Measurements from ENCODE around the gene ABHD1.
"Not testable (repeated sequence)": the region's sequence is repeated elsewhere in the genome, so short reads cannot be mapped to it uniquely, and the experiment has no call there.

ABHD1 gene

GRCh38 chr2:27123302-27124150 lies at the start of gene ABHD1:
TSS of gene ABHD1 (plus strand) at chr2:27123815. CDS start at chr2:27123949, 134 bp downstream.
- no peak for DNase-seq

- DNase-seq, result peak; percentile 20
These were observed 48.7 kb upstream of the ABHD1 start for GRCh38 chr2:27074738-27075565.

DNA sequence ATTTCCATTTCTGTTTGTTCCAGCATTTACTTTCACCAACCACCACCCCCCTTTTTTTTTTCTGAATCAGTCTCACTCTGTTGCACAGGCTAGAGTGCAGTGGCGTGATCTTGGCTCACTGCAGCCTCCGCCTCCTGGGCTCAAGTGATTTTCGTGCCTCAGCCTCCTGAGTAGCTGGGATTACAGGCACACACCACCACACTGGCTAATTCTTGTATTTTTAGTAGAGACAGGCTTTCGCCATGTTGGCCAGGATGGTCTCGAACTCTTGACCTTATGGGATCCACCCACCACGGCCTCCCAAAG lies 48.1 kb upstream of the ABHD1 start:
- not testable (repeated sequence) for DNase-seq

GRCh38 chr2:27076323-27076722 lies 47.3 kb upstream of the ABHD1 start:
- DNase-seq, result no peak

- no peak for DNase-seq
These were observed 46.4 kb upstream of the ABHD1 start for GRCh38 chr2:27077231-27077630.

- DNase-seq, result no peak
These were observed 45.1 kb upstream of the ABHD1 start, which contains the start of gene EMILIN1 for GRCh38 chr2:27078267-27079194. TSS of gene EMILIN1 (plus strand) at chr2:27078615. CDS start at chr2:27079066, 451 bp downstream.

- no peak for DNase-seq
These were observed 44.1 kb upstream of the ABHD1 start for GRCh38 chr2:27079233-27080139.

DNA sequence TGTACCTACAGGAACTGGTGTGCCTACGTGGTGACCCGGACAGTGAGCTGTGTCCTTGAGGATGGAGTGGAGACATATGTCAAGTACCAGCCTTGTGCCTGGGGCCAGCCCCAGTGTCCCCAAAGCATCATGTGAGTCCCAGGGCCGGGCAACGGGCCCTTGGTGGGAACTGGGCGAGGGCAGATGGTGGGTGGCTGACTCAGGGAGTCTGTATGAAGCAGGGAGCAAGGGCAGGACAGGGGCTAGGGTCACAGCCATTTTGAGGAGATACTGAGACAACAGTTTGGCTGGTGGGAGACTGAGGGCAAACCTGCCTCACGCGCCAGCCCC lies 43.5 kb upstream of the ABHD1 start:
- DNase-seq, result no peak

DNA sequence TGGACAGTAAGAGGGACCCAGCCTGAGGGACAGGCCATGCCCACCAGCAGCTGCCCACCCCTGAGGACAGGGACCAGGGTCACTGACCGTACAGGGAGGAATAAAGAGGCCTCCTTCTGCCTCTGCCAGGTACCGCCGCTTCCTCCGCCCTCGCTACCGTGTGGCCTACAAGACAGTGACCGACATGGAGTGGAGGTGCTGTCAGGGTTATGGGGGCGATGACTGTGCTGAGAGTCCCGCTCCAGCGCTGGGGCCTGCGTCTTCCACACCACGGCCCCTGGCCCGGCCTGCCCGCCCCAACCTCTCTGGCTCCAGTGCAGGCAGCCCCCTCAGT lies 43.0 kb upstream of the ABHD1 start:
- DNase-seq, result no peak

- no peak for DNase-seq
These were observed 41.4 kb upstream of the ABHD1 start for GRCh38 chr2:27081984-27082772.

- DNase-seq, result no peak
These were observed 40.7 kb upstream of the ABHD1 start for GRCh38 chr2:27082773-27083409.

DNA sequence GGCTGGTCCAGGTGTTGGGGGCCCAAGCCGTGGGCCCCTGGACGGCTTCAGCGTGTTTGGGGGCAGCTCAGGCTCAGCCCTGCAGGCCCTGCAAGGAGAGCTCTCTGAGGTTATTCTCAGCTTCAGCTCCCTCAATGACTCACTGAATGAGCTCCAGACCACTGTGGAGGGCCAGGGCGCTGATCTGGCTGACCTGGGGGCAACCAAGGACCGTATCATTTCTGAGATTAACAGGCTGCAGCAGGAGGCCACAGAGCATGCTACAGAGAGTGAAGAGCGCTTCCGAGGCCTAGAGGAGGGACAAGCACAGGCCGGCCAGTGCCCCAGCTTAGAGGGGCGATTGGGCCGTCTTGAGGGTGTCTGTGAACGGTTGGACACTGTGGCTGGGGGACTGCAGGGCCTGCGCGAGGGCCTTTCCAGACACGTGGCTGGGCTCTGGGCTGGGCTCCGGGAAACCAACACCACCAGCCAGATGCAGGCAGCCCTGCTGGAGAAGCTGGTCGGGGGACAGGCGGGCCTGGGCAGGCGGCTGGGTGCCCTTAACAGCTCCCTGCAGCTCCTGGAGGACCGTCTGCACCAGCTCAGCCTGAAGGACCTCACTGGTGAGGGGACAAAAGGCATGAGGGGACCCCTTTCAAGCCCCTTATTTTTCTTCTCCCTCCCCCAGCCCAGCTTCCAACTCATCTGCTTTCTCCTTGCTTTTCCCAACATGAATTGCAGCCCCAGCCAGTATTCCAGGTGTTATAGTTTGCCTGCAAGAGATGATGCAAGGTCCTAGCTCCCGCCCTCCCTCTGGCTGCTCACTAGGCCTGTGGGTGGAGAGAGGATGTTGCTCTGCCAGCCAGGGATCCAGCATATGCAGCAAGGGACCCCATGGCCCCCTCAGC lies 40.0 kb upstream of the ABHD1 start:
- DNase-seq, result no peak

GRCh38 chr2:27084297-27085061 lies 39.1 kb upstream of the ABHD1 start:
- DNase-seq, result no peak

GRCh38 chr2:27085062-27085672 lies 38.4 kb upstream of the ABHD1 start:
- DNase-seq, result no peak

DNA sequence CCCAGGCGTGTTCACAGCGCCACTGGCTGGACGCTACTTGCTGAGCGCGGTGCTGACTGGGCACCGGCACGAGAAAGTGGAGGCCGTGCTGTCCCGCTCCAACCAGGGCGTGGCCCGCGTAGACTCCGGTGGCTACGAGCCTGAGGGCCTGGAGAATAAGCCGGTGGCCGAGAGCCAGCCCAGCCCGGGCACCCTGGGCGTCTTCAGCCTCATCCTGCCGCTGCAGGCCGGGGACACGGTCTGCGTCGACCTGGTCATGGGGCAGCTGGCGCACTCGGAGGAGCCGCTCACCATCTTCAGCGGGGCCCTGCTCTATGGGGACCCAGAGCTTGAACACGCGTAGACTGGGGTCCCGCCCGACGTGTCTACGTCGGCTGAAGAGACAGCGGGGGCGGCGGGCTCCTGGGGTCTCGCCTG lies 37.9 kb upstream of the ABHD1 start:
- DNase-seq, result no peak

DNA sequence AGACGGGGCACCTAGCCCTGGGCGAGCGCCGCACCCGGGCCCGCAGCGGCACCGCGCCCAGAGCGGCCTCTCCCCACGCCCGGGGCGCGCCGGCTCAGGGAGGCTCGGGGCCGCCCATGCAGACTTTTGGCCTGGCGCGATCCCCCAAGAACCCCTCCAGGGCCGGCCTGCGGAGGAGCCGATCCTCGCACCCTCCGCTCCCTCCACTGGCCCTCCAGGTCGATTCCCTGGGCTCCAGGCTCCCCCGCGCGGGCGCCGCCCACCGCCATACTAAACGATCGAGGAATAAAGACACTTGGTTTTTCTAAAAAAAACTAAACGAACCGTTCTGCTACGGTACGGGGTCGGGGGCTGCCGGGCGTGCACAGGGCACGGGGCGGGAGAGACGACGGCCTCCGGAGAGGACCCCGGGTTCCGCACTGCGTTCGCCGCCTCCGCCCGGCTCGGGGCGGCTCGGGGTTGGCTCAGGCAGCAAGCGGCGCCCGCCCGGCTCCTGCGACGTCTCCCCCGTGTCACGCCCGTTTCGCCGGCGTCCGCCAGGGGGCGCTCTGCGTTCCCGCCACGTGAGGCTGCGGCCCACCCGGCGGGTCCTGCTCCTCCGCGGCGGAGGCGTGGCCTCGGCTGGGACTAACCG lies 37.4 kb upstream of the ABHD1 start:
- DNase-seq, result peak; percentile 81

DNA sequence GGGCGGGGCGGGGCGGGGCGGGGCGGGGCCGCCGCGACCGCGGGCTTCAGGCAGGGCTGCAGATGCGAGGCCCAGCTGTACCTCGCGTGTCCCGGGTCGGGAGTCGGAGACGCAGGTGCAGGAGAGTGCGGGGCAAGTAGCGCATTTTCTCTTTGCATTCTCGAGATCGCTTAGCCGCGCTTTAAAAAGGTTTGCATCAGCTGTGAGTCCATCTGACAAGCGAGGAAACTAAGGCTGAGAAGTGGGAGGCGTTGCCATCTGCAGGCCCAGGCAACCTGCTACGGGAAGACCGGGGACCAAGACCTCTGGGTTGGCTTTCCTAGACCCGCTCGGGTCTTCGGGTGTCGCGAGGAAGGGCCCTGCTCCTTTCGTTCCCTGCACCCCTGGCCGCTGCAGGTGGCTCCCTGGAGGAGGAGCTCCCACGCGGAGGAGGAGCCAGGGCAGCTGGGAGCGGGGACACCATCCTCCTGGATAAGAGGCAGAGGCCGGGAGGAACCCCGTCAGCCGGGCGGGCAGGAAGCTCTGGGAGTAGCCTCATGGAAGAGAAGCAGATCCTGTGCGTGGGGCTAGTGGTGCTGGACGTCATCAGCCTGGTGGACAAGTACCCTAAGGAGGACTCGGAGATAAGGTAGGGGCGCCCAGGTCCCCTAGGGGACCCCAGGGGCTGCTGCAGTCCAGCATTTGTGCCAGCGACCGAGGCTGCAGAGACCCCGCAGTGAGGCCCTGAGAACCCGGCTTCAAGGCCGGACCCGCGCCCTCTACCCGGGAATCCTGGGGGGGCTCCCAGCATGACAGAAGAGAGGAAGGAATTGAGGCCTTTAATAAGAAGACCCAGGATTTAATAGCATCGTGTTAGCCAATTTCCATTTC lies 36.7 kb upstream of the ABHD1 start, which contains the start of gene KHK:
Gene KHK, plus strand, starts transcription at position 49 of the 870 bp plus-strand sequence. Its CDS starts 488 bp downstream, at position 537.
- no peak for DNase-seq

Measured in DMS 273 treated with DMSO at 0.1 percent for 48 hours (cell line).